OCI-LY3 (cell line): ENCODE measurements around the gene PCGF6.

Experiments used
- EZH2phosphoT487 ChIP-seq: fragments of 200-600 bp; shearing (Covaris generic); IDR thresholded peaks from 2 replicates; pipeline ENCODE4 v1.6.1; 2018; ENCODE audit warnings: antibody characterized with exemption, mixed run types, low read depth
- TF ChIP-seq, protein P1 (sequence below): fragments of 200-600, 300-600 bp; sonication (generic); IDR thresholded peaks from 2 replicates; pipeline ENCODE4 v1.5.1; 2014; ENCODE audit warnings: antibody characterized with exemption, low read length, low read depth

DNA sequence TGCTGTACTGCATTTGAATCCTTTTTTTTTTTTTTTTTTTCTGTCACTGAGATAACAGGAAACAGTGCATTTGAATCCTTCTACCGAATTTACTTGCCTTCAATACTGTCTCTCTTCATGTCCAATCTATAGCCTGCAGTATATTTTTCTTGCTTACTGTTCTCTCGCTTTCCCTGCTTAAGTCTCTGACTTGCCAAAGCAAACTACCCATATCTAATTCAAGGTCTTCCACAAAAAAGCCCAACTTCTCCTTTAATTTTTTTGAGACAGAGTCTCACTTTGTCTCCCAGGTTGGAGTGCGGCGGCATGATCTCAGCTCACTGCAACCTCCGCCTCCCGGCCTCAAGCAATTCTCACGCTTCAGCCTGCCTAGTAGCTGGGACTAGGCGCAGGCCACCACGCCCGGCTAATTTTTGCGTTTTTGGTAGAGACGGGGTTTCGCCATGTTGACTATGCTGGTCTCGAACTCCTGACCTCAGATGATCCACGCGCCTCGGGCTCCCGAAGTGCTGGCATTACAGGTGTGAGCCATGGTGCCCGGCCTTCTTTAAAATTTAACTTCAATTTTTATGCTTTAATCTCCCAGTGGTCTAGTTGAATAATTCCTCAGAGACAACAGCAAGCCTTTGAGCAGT lies 46.4 kb upstream of the PCGF6 start:
- TF ChIP-seq, protein P1, sequence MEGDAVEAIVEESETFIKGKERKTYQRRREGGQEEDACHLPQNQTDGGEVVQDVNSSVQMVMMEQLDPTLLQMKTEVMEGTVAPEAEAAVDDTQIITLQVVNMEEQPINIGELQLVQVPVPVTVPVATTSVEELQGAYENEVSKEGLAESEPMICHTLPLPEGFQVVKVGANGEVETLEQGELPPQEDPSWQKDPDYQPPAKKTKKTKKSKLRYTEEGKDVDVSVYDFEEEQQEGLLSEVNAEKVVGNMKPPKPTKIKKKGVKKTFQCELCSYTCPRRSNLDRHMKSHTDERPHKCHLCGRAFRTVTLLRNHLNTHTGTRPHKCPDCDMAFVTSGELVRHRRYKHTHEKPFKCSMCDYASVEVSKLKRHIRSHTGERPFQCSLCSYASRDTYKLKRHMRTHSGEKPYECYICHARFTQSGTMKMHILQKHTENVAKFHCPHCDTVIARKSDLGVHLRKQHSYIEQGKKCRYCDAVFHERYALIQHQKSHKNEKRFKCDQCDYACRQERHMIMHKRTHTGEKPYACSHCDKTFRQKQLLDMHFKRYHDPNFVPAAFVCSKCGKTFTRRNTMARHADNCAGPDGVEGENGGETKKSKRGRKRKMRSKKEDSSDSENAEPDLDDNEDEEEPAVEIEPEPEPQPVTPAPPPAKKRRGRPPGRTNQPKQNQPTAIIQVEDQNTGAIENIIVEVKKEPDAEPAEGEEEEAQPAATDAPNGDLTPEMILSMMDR, result no peak
- TF ChIP-seq EZH2phosphoT487, result no peak
